Measurements from ENCODE around the gene UBASH3A. TPM values are rescaled to one million over a fixed set of nuclear protein-coding genes. Genes with fewer than 3 reads are reported as not detected.

UBASH3A gene
- polyA plus RNA-seq, 1 of the 3 experiments (the other 2 are of a cell fraction), result not detected

DNA sequence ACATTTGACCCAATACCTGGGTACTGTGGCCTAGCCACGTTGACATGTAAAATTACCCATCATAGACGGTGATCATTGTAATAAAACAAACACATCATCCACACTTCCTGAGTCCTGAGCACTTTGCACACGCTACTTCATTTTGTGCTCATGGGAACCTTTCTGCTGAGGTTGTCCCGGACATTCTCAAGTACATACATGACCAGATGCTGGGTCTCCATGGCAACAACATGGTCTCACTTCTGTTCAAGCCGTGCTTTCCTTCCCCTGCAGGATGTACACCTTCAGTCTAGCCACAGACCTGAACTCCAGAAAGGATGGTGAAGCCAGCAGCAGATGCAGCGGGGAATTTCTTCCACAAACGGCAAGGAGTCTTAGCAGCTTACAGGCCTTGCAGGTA is 22.7 kb downstream of the UBASH3A start:
- H3K27ac ChIP-seq (ENCODE audit: low read depth in 2 of 2, low read length in 1 of 2), result no peak overlapping the region
- POLR2A ChIA-PET, result no interaction called here
- H3K4me1 ChIP-seq (ENCODE audit: control insufficient read depth in 1 of 2, insufficient read depth in 2 of 2, low read depth in 1 of 2, low read length in 1 of 2), result peaks cover 0 to 6% of the 10 kb centered on the region in 2 experiments; a peak in 2 of 4 replicates

More for the DNA sequence above, 22.7 kb downstream of the UBASH3A start:
- Histone ChIP-seq H3K4me2 (no peak overlapping the region), H3F3A (replicated peaks; ENCODE audit: insufficient read depth) (no peaks in the 10 kb centered on the region), H3K36me3 (replicated peaks in 1 of 2; ENCODE audit: control insufficient read depth in 1 of 2, insufficient read depth in 2 of 2, low read length in 1 of 2) (no peaks in the 10 kb centered on the region), H3K27me3 (ENCODE audit: insufficient read depth) (no peaks in the 10 kb centered on the region), H2AFZ (ENCODE audit: low read depth) (no peak overlapping the region), H3K4me3 (ENCODE audit: low read depth in 2 of 2, low read length in 1 of 2) (no peak overlapping the region), H3K9me2 (no peaks in the 10 kb centered on the region), H3K9ac (no peak overlapping the region), H3K9me3 (no peaks in the 10 kb centered on the region), H4K20me1 (ENCODE audit: insufficient read depth) (no peaks in the 10 kb centered on the region), H3K79me2 (ENCODE audit: insufficient read depth) (no peaks in the 10 kb centered on the region)
- WGBS (ENCODE audit: low lambda C conversion rate), result 31% methylated on average over 7 of the region's 7 CpGs
- DNase-seq, result no peak
- no peak for TF ChIP-seq NRF1 (IDR thresholded peaks at IDR 0.05; ENCODE audit: low read depth, low read length)
- no peak for TF ChIP-seq POLR2AphosphoS5 (IDR thresholded peaks at IDR 0.05; ENCODE audit: low read depth, low read length)
- TF ChIP-seq FOXJ3 (CRISPR knock-in tag; IDR thresholded peaks at IDR 0.05), result no peak
- TF ChIP-seq MEF2A (IDR thresholded peaks at IDR 0.05; ENCODE audit: borderline replicate concordance, low read depth), result no peak
- TF ChIP-seq, protein P1, sequence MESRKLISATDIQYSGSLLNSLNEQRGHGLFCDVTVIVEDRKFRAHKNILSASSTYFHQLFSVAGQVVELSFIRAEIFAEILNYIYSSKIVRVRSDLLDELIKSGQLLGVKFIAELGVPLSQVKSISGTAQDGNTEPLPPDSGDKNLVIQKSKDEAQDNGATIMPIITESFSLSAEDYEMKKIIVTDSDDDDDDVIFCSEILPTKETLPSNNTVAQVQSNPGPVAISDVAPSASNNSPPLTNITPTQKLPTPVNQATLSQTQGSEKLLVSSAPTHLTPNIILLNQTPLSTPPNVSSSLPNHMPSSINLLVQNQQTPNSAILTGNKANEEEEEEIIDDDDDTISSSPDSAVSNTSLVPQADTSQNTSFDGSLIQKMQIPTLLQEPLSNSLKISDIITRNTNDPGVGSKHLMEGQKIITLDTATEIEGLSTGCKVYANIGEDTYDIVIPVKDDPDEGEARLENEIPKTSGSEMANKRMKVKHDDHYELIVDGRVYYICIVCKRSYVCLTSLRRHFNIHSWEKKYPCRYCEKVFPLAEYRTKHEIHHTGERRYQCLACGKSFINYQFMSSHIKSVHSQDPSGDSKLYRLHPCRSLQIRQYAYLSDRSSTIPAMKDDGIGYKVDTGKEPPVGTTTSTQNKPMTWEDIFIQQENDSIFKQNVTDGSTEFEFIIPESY (IDR thresholded peaks at IDR 0.05; ENCODE audit: borderline replicate concordance, low read depth), result no peak
- TF ChIP-seq SMC3 (IDR thresholded peaks at IDR 0.05; ENCODE audit: low read depth, low read length), result no peak
- TF ChIP-seq GATA2 (CRISPR knock-in tag; IDR thresholded peaks at IDR 0.05), result no peak
- TF ChIP-seq RXRA (IDR thresholded peaks at IDR 0.05; ENCODE audit: borderline replicate concordance, low read depth), result no peak
- TF ChIP-seq CHD2 (IDR thresholded peaks at IDR 0.05; ENCODE audit: low read length, partially characterized antibody), result no peak
- no peak for TF ChIP-seq MXI1 (IDR thresholded peaks at IDR 0.05; ENCODE audit: low read depth, low read length)
- no peak for TF ChIP-seq CTCF (IDR thresholded peaks at IDR 0.05)
- no peak for TF ChIP-seq EP300 (IDR thresholded peaks at IDR 0.05; ENCODE audit: borderline replicate concordance in 1 of 2, low read depth in 1 of 2, low read length in 1 of 2)
- TF ChIP-seq EZH2phosphoT487 (IDR thresholded peaks at IDR 0.05; ENCODE audit: borderline replicate concordance, low read depth), result no peak
- TF ChIP-seq, protein P2, sequence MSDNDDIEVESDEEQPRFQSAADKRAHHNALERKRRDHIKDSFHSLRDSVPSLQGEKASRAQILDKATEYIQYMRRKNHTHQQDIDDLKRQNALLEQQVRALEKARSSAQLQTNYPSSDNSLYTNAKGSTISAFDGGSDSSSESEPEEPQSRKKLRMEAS (IDR thresholded peaks at IDR 0.05; ENCODE audit: low read depth), result no peak
- CTCF ChIA-PET, result no interaction called here
